Endothelial cell of umbilical vein (primary cell): Measurements from ENCODE around the gene DRC7.

Experiments used
- CTCF ChIP-seq, 2 donors: IDR thresholded peaks; 1 replicate in 1 of 2; 2 replicates in 1 of 2; pipeline ENCODE4 v1.5.1; 2011; ENCODE audit warnings: low read length in 2 of 2, mild to moderate bottlenecking in 2 of 2, moderate library complexity in 2 of 2, control low read depth in 1 of 2, inconsistent platforms in 1 of 2, low read depth in 1 of 2; ENCODE audit not compliant: insufficient read depth in 1 of 2; ENCODE audit errors: extremely low read depth in 1 of 2
- EZH2 ChIP-seq: IDR thresholded peaks from 2 replicates; pipeline ENCODE4 v1.6.1; 2012; ENCODE audit warnings: borderline replicate concordance, low read depth, mild to moderate bottlenecking, moderate library complexity, low read length, inconsistent platforms; ENCODE audit not compliant: severe bottlenecking
- POLR2A ChIP-seq: IDR thresholded peaks from 2 replicates; pipeline ENCODE4 v1.6.1; 2012; ENCODE audit warnings: low read depth, mild to moderate bottlenecking, control low read depth, low read length
- POLR2AphosphoS5 ChIP-seq: IDR thresholded peaks from 2 replicates; pipeline ENCODE4 v1.6.1; 2012; ENCODE audit warnings: low read depth, mild to moderate bottlenecking, control low read depth, low read length, moderate library complexity; ENCODE audit not compliant: insufficient read depth

- peak; percentile 70 to 83 for TF ChIP-seq CTCF (IDR thresholded peaks at IDR 0.05; ENCODE audit: extremely low read depth in 1 of 2, insufficient read depth in 1 of 2, low read depth in 1 of 2, low read length in 2 of 2)
- TF ChIP-seq POLR2A, result no peak
- no peak for TF ChIP-seq POLR2AphosphoS5
- no peak for TF ChIP-seq EZH2
Measured at GRCh38 chr16:57720142-57720575, 25.6 kb downstream of the DRC7 start.
